Astrocyte (in vitro differentiated cells and primary cell): ENCODE measurements around the gene PFKFB2. TPM values are rescaled to one million over a fixed set of nuclear protein-coding genes. Genes with fewer than 3 reads are reported as not detected.

Experiments
- DNase-seq: peaks from one replicate; pipeline ENCODE4 v3.0.0-alpha.2; 2010; ENCODE audit warnings: low read depth
- FAIRE-seq: peaks from 2 replicates; lab custom pipeline; 2011; peaks lifted over from hg19 to GRCh38; lab: Jason Lieb, UNC
- H2AFZ ChIP-seq: 2 replicates; pipeline ENCODE4 v1.6.0; 2012; ENCODE audit warnings: low read depth, low read length, inconsistent platforms
- H3K27ac ChIP-seq: 2 replicates; pipeline ENCODE4 v1.5.1; 2011; ENCODE audit warnings: low read depth, low read length, inconsistent platforms
- H3K27me3 ChIP-seq: 2 replicates; pipeline ENCODE4 v1.6.0; 2011; ENCODE audit warnings: low read length, inconsistent platforms; ENCODE audit not compliant: insufficient read depth
- H3K36me3 ChIP-seq: 2 replicates; pipeline ENCODE4 v1.5.1; 2011; ENCODE audit warnings: low read length, inconsistent platforms; ENCODE audit not compliant: insufficient read depth
- H3K4me1 ChIP-seq: 2 replicates; pipeline ENCODE4 v1.5.1; 2011; ENCODE audit warnings: low read length, inconsistent platforms; ENCODE audit not compliant: insufficient read depth
- H3K4me2 ChIP-seq: 2 replicates; pipeline ENCODE4 v1.6.0; 2012; ENCODE audit warnings: low read length, inconsistent platforms
- H3K4me3 ChIP-seq: 2 replicates; pipeline ENCODE4 v1.5.1; 2011; ENCODE audit warnings: low read depth, mild to moderate bottlenecking, low read length, inconsistent platforms; ENCODE audit not compliant: insufficient read depth
- H3K79me2 ChIP-seq: 2 replicates; pipeline ENCODE4 v1.6.0; 2012; ENCODE audit warnings: mild to moderate bottlenecking, low read length, inconsistent platforms; ENCODE audit not compliant: insufficient read depth
- H3K9ac ChIP-seq: 2 replicates; pipeline ENCODE4 v1.6.0; 2012; ENCODE audit warnings: mild to moderate bottlenecking, low read length, inconsistent platforms
- H3K9me3 ChIP-seq: 2 replicates; pipeline ENCODE4 v1.5.1; 2012; ENCODE audit warnings: low read depth, mild to moderate bottlenecking, low read length, inconsistent platforms; ENCODE audit not compliant: insufficient read depth
- H4K20me1 ChIP-seq: 2 replicates; pipeline ENCODE4 v1.6.0; 2012; ENCODE audit warnings: low read length, inconsistent platforms; ENCODE audit not compliant: insufficient read depth
- H3K27ac Mint-ChIP-seq: one replicate; pipeline ENCODE4 v1.8.0; 2021; ENCODE audit warnings: mild to moderate bottlenecking, mixed read lengths; ENCODE audit not compliant: unreplicated experiment
- H3K27me3 Mint-ChIP-seq: one replicate; pipeline ENCODE4 v1.8.0; 2021; ENCODE audit warnings: low read depth, mixed read lengths; ENCODE audit not compliant: unreplicated experiment
- H3K36me3 Mint-ChIP-seq: one replicate; pipeline ENCODE4 v1.8.0; 2021; ENCODE audit warnings: low read depth, mixed read lengths; ENCODE audit not compliant: unreplicated experiment
- H3K4me1 Mint-ChIP-seq: one replicate; pipeline ENCODE4 v1.8.0; 2021; ENCODE audit warnings: low read depth, mixed read lengths; ENCODE audit not compliant: unreplicated experiment
- H3K4me3 Mint-ChIP-seq: one replicate; pipeline ENCODE4 v1.8.0; 2021; ENCODE audit warnings: mild to moderate bottlenecking, moderate library complexity, mixed read lengths; ENCODE audit not compliant: unreplicated experiment
- H3K9me3 Mint-ChIP-seq: one replicate; pipeline ENCODE4 v1.8.0; 2021; ENCODE audit warnings: mild to moderate bottlenecking, mixed read lengths; ENCODE audit not compliant: unreplicated experiment
- CTCF ChIP-seq: IDR thresholded peaks from 2 replicates; pipeline ENCODE4 v1.5.1; 2011; ENCODE audit warnings: low read depth, mild to moderate bottlenecking, inconsistent platforms, low read length, moderate library complexity; ENCODE audit not compliant: insufficient read depth
- EZH2 ChIP-seq: IDR thresholded peaks from 2 replicates; pipeline ENCODE4 v1.6.1; 2012; ENCODE audit warnings: mild to moderate bottlenecking, low read length, inconsistent platforms; ENCODE audit not compliant: insufficient read depth
- total RNA-seq: library from RNA; stranded (reverse); gene quantifications from 2 replicates; pipeline ENCODE4 v1.2.1, GENCODE V29; 2021

Gene PFKFB2
- total RNA-seq, 1 donor from 2014 or later: 6.2 TPM

GRCh38 chr1:207049054-207049453 lies 4.0 kb upstream of the PFKFB2 start:
- peak overlapping the region; percentile 93 for H3K4me2 ChIP-seq

GRCh38 chr1:207049514-207049913 lies 3.6 kb upstream of the PFKFB2 start:
- Histone ChIP-seq H3K9me3 (no peaks in the 10 kb centered on the region), H3K4me2 (peak overlapping the region; percentile 93), H3K79me2 (peaks cover 62% of the 10 kb centered on the region), H3K4me1 (peaks cover 22% of the 10 kb centered on the region), H2AFZ (no peak overlapping the region), H3K4me3 (peak overlapping the region; percentile 93), H3K36me3 (peaks cover 16% of the 10 kb centered on the region), H3K27me3 (no peaks in the 10 kb centered on the region), H4K20me1 (peaks cover 35% of the 10 kb centered on the region), H3K27ac (no peak overlapping the region), H3K9ac (peak overlapping the region; percentile 98)
- peaks cover 26% of the 10 kb centered on the region for H3K4me1 Mint-ChIP-seq
- no peaks in the 10 kb centered on the region for H3K27me3 Mint-ChIP-seq
- no peaks in the 10 kb centered on the region for H3K9me3 Mint-ChIP-seq
- H3K27ac Mint-ChIP-seq: no peak overlapping the region
- peak overlapping the region; percentile 100 for H3K4me3 Mint-ChIP-seq
- TF ChIP-seq EZH2 (no peak), CTCF (no peak)
- FAIRE-seq (no peak), DNase-seq (no peak)
- peaks cover 6% of the 10 kb centered on the region for H3K36me3 Mint-ChIP-seq

More at GRCh38 chr1:207049054-207049453, 4.0 kb upstream of the PFKFB2 start:
- Histone ChIP-seq H3K4me1 (peaks cover 22% of the 10 kb centered on the region), H3K27ac (no peak overlapping the region), H3K4me3 (no peak overlapping the region), H3K79me2 (peaks cover 62% of the 10 kb centered on the region), H3K9ac (peak overlapping the region; percentile 98), H3K36me3 (peaks cover 16% of the 10 kb centered on the region), H3K27me3 (no peaks in the 10 kb centered on the region), H2AFZ (no peak overlapping the region), H3K9me3 (no peaks in the 10 kb centered on the region), H4K20me1 (peaks cover 35% of the 10 kb centered on the region)
- H3K9me3 Mint-ChIP-seq: no peaks in the 10 kb centered on the region
- H3K4me1 Mint-ChIP-seq: peaks cover 26% of the 10 kb centered on the region
- H3K36me3 Mint-ChIP-seq: peaks cover 6% of the 10 kb centered on the region
- no peak for TF ChIP-seq EZH2
- no peak for TF ChIP-seq CTCF
- DNase-seq: no peak
- peak overlapping the region; percentile 100 for H3K4me3 Mint-ChIP-seq
- no peak overlapping the region for H3K27ac Mint-ChIP-seq
- no peaks in the 10 kb centered on the region for H3K27me3 Mint-ChIP-seq
- no peak for FAIRE-seq

- Mint-ChIP-seq H3K4me1 (peaks cover 26% of the 10 kb centered on the region), H3K9me3 (no peaks in the 10 kb centered on the region), H3K4me3 (peak overlapping the region; percentile 100), H3K36me3 (peaks cover 3% of the 10 kb centered on the region), H3K27ac (peak overlapping the region; percentile 96), H3K27me3 (no peaks in the 10 kb centered on the region)
- Histone ChIP-seq H3K4me1 (peaks cover 22% of the 10 kb centered on the region), H2AFZ (peak overlapping the region; percentile 86), H3K9ac (peak overlapping the region; percentile 98), H4K20me1 (peaks cover 35% of the 10 kb centered on the region), H3K4me2 (peak overlapping the region; percentile 93), H3K36me3 (peaks cover 16% of the 10 kb centered on the region), H3K4me3 (peak overlapping the region; percentile 93), H3K27me3 (no peaks in the 10 kb centered on the region), H3K27ac (peak overlapping the region; percentile 97), H3K79me2 (peaks cover 58% of the 10 kb centered on the region), H3K9me3 (no peaks in the 10 kb centered on the region)
- DNase-seq: peak; percentile 21
- TF ChIP-seq EZH2 (no peak), CTCF (peak; percentile 90)
- FAIRE-seq: no peak
These were observed 3.1 kb upstream of the PFKFB2 start for GRCh38 chr1:207049974-207050391.
